ENCODE measurements around the gene SOX18.
"Not testable (repeated sequence)": the region's sequence is repeated elsewhere in the genome, so short reads cannot be mapped to it uniquely, and the experiment has no call there.

The SOX18 gene

DNA sequence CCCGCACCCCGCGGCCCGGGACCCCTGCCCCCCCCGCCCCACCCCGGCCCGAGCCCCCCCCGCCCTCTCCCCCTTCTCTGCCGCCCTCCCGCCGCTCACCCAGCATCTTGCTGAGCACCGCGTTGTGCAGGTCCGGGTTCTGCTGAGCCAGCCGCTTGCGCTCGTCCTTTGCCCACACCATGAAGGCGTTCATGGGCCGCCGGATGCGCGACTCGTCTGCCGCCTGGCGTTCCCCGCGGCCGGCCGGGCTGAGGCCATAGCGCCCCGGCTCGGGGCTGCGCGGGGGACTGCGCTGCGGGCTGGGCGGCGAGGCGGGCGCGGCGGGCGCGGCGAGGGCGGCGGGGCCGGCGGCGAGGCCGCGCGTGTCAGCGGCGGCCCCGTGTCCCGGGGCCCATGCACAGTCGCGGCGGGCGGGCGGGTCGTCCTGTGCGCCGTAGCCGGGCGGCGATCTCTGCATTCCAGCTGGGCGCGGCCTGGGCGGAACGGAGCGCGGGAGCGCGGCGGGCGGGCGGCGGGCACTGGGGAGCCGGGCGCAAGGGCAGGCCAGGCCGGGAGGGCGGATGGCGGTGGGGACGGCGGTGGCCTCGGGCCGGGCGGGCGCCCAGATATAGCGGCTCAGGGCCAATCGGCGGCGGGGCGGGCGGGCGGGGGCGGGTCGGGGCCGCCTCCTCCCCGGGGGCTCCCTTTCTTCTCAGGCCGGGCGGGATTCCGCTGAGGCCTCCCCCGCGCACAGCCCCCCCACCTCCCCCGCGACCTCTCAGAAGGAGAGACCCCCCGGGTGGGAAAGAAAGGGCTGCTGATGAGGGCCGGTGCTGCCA, at the start of gene SOX18:
SOX18 (minus strand) TSS at position 580 of the 818 bp plus-strand sequence; CDS start at position 457, 123 bp downstream.
- no peak for DNase-seq (ENCODE audit: low spot score)

DNA sequence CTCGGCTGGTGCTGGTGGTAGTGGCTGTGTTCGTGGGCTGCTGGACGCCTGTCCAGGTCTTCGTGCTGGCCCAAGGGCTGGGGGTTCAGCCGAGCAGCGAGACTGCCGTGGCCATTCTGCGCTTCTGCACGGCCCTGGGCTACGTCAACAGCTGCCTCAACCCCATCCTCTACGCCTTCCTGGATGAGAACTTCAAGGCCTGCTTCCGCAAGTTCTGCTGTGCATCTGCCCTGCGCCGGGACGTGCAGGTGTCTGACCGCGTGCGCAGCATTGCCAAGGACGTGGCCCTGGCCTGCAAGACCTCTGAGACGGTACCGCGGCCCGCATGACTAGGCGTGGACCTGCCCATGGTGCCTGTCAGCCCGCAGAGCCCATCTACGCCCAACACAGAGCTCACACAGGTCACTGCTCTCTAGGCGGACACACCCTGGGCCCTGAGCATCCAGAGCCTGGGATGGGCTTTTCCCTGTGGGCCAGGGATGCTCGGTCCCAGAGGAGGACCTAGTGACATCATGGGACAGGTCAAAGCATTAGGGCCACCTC, 49.1 kb upstream of the SOX18 start:
- DNase-seq (ENCODE audit: low spot score) = no peak

DNA sequence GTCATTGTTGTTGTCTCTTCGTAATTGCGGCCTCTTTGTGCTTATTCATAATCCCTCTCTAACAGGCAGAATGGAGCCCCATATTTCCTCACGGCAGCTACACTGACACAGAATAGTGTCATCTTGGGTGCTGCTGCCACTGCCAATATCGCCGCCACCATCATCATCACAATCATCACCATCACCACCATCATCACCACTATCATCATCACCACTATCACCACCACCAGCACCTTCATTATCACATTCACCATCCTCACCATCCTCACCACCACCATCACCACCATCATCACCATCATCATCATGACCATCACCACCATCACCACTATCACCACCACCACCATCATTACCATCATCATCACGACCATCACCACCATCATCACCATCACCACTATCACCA, 47.1 kb upstream of the SOX18 start:
- DNase-seq (ENCODE audit: low spot score) = no peak

DNA sequence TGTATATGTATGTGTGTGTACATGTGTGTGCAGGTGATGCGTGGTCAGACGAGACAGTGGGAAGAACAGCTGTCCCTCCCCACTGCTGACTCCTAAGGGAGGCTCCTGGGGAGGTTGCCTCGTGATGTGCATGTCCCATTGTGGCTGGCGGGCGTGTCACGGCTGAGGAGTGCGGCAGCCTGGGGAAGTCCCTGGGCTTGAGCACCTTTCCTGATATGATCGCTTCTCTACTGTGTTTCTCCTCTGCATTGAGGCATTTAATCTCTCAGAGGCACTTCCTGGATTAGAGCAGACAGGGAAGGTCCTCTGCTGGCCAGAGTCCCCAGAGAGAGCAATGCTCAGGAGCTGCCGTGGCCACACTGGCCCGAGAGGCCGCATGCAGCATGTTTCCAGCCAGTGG, 46.5 kb upstream of the SOX18 start:
- no peak for DNase-seq (ENCODE audit: low spot score)

DNA sequence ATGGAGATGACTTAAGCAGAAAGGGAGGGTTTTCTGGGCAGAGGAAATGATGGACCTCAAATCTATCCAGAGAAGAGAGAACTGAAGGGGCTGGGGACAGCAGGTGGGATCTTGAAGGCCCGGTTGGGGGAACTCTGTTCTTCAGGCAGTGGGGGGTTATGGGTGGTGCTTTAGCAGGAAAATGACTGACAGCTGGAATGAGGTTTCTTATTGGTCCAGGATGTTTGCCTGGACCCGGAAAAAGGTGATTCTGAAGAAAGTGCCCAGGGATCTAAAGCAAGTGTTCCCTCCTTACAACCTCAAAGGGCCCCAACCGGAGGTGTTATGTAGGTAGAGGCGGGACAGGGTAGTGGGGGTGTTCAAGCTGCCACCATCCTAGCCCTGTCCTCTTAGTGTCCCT, 46.0 kb upstream of the SOX18 start:
- DNase-seq (ENCODE audit: low spot score) = no peak

DNA sequence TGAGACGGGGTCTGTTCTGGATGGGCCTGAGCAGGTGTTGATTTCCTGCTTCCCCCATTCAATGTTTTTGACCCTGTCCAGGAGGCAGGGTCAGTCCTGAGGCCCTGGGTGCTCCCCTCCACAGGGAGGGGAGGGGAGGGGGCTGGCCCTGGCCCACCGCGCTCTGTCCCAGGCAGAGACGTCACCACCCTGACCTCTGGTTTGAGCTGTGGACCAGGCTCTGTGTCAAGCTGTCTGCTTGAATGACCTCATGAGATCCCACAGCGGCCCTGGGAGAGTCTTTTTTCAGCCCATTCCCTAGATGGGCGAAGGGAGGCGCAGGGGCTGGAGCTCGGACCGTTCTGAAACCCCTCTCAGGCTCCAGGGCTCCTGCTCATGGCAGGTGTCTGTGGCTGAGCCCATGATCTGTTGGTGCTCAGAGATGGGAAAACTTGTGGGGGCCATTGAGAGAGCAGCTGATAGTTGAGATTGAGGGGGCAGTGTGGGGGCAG, 43.6 kb upstream of the SOX18 start:
- DNase-seq (ENCODE audit: low spot score) = no peak

DNA sequence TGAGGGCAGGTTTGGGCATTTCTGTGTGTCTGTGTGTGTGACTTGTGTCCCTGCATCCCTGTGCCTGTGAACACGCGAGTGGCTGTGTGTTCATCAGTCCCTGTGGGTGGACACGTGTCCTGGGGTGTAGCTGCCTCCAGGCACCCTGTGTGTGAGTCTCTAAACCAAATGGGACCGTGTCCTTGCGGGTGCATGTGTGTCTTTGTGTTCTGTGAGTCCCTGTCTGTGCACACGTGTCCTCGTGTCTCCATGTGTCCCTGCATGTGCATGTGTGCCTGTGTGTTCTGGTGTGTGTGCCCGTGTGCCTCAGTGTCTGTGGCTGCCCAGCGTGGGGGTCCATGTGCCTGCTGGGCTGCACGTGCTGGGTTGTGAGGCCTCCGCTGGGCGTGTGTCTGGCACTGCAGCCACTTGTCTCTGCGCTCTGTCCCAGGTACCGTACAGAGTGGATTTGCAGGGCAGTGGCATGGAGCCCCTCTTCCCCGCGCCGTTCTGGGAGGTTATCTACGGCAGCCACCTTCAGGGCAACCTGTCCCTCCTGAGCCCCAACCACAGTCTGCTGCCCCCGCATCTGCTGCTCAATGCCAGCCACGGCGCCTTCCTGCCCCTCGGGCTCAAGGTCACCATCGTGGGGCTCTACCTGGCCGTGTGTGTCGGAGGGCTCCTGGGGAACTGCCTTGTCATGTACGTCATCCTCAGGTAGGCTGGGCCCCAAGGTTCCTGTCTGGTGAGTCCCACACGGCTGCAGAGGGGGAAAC, 43.0 kb upstream of the SOX18 start:
- DNase-seq (ENCODE audit: low spot score) = no peak

DNA sequence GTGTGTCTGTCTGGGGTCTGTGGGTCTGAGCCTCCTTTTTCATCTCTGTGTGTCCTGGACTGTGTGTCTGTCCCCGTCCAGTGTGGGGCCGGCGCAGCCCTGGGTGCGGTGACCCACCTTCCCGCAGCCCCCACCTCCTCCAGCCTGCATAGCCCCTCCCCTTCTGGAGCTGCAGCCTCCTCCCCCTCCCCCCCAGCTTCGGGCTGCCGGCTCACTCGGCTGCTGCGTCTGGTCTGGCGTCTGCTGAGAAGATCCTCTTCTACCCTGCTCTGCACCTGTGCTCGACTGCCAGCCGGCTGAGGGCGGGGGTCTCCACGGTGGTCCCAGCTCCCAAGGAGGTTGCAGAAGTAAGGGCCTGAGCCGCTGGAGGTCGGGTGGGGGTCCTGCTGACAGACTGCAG, 42.3 kb upstream of the SOX18 start:
- no peak for DNase-seq (ENCODE audit: low spot score)

DNA sequence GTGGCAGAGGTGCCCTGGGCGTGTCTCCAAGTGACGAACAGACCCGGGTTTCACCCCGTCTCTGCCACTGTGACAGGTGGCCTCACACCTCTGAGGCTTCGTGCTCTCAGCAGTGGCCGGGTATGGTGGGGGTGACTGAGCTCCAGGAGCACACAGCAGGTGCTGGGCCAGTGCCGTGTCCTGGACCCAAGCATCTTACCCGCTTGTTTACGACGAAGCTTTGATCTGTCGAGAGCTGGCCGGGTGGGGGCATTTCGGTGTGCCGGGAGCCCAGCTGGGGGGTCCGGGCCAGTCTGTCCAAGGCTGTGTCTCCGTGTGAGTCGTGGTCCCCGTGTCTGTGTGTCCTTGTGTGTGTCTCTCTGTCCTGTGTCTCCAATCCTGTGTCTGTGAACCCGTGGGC, 41.9 kb upstream of the SOX18 start:
- DNase-seq (ENCODE audit: low spot score) = no peak

DNA sequence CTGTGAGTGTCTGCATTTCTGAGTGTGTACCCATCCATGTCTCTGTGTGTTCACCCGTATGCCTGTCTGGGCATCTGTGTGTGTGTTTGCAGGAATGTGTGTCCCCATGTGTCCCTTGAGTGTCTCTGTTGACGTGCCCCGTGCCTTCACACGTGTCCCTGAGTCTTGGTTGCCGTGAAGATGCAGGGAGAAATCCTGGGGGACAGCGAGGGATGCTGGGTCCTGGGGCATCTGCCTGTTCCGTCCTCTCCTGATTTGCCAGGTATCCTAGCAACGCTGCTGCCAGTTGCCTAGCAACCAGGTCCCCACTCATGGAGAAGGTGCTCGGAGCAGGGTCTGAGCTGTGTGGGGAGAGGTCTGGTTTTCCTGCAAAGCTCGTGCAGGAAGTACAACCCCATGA, 40.7 kb upstream of the SOX18 start:
- DNase-seq (ENCODE audit: low spot score) = no peak

DNA sequence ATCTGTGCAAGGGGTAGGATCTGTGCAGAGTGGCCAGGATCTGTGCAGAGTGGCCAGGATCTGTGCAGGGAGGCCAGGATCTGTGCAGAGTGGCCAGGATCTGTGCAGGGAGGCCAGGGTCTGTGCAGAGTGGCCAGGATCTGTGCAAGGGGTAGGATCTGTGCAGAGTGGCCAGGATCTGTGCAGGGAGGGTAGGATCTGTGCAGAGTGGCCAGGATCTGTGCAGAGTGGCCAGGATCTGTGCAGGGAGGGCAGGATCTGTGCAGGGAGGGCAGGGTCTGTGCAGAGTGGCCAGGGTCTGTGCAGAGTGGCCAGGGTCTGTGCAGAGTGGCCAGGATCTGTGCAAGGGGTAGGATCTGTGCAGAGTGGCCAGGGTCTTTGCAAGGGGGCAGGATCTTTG, 39.1 kb upstream of the SOX18 start:
- DNase-seq (ENCODE audit: low spot score) = not testable (repeated sequence)

DNA sequence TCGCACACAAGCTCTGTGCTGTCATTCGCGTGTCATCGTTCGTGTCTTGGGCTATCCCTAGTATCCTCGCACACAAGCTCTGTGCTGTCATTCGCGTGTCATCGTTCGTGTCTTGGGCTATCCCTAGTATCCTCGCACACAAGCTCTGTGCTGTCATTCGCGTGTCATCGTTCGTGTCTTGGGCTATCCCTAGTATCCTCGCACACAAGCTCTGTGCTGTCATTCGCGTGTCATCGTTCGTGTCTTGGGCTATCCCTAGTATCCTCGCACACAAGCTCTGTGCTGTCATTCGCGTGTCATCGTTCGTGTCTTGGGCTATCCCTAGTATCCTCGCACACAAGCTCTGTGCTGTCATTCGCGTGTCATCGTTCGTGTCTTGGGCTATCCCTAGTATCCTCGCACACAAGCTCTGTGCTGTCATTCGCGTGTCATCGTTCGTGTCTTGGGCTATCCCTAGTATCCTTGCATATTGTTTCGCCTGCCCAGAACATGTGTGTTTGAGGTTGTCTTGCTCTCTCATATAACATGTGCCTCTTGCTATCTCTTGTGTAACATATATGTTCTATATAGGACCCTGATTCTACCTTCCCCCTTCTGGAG, 37.9 kb upstream of the SOX18 start:
- DNase-seq (ENCODE audit: low spot score) = not testable (repeated sequence)

DNA sequence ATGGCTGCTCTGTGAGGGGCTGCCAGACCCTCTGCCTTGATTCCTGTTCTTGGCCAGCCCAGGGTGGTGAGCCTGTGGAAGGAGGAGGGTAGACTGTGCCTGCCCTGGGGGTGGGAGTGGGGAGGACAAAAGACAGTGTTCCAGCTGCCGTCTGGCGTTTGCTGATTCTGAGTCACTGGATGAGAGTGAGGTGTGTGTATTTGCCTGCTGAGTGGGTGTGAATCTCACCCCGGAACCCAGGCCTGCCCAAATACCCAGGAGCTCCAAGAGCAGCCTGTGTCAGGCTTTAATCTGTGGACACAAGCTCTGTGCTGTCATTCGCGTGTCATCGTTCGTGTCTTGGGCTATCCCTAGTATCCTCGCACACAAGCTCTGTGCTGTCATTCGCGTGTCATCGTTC, 37.4 kb upstream of the SOX18 start:
- DNase-seq (ENCODE audit: low spot score) = no peak

DNA sequence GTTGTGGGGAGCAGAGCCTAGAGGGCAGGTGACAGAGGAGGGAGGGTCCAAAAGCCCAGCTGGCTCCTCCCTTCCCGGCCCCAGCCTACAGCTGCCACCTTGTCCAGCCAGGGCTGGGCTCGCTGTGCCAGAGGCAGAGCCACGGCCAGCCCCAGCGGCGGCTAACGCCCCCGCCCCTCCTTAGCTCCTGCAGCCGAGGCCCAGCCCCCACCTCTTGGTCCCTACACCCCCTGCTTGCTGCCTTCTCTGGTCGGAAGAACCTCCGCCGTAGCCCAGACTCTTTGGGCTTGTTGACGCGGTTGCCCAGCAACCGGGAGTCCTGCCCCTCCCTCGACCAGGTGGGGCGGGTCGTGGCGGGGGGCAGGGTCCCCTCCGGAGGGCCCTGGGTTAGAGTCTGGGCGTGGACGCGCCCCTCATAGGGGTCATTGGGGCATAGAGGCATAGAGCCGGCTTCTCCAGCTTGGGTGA, 35.3 kb upstream of the SOX18 start:
- no peak for DNase-seq (ENCODE audit: low spot score)

DNA sequence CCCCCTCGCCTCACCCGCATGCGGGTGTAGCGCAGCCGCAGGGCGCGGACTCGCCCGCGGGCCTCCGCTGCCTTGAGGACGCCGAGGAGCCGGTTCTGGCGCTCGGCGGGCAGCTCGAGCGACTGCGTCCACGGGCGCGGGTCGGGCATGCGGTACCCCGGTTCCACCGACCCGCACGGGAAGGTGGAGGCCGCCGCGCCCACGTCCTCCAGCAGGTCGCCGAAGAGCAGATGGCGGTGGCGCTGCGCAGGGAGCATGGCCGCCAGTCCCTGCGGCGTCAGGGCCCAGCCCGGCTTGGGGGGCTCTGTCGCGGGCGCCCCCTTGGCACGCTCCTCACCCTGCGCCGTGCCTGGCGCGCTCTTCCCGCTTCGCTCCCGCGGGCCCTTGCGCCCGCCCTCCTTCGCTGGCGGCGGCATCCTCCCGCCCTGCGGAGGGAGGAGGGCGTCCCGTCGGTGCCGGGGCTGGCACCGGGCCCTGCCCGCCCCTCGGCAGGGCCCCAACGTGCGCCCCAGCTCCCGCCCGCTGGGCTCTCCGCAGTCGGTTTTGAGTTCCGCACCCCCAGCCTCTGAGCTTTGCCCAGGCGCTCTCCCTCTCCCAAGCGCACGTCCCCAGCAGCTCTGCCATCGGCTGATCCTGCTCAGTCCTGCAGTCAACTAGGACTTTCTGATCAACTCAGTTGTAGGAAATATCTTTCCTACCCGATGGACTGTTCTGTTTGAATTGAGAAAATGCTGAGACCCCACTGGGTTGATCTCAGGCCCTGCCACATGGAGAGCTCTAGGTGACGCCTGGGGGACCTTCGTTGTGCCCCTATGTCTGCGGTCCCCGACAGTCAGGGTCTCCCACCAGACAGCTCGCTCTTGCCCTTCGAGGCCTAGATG, 34.6 kb upstream of the SOX18 start, which contains the start of gene LKAAEAR1:
LKAAEAR1 (minus strand) TSS at position 595 of the 881 bp plus-strand sequence; CDS start at position 416, 179 bp downstream.
- no peak for DNase-seq (ENCODE audit: low spot score)

DNA sequence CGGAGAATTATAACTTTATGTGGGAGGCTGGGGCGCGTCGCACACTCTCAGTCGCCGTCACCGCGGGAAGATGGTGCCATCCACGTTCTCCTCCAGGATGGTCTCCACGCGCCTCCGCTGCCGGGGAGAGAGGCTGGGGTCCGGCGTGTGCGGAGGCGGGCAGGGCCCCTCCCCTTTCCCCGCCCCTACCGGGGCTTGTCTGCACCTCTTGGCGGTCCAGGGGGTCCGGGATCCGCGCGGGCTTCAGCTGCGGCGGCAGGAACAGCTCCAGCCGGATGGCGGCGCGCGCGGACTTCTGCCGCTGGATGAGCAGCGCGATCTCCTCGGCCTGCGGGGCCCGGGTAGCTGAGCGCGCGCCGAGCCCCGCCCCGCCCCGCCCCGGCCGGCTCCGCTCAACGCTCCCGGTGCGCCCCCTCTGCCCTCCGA, 34.0 kb upstream of the SOX18 start:
- peak; percentile 60 for DNase-seq (ENCODE audit: low spot score)

DNA sequence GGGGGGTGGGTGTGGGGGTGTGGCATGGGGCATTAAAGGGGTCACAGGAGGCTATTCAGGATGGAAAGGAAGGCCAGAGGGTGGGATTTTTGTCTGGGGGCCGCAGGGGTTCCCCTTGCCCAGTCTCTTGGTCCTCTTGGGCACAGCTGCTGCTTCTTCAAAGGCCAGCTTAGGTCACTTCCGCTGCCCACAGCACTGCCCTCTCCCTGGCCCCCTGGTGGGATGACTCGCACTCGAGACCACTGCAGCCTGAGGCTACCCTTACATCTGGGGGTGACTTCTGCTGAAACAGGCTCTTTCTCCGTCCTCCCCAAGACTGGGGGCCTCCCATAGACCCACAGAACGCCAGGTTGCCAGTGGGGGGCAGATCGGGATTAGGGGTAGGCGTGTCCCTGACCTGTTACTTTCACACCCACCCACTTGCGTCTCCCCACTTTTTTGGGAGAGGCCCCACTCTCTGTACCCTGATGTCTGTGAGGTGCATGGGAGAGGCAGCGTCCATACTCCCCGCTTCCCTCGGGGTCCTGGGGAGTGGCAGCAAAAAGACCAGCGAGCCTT, 33.5 kb upstream of the SOX18 start:
- DNase-seq (ENCODE audit: low spot score) = no peak

DNA sequence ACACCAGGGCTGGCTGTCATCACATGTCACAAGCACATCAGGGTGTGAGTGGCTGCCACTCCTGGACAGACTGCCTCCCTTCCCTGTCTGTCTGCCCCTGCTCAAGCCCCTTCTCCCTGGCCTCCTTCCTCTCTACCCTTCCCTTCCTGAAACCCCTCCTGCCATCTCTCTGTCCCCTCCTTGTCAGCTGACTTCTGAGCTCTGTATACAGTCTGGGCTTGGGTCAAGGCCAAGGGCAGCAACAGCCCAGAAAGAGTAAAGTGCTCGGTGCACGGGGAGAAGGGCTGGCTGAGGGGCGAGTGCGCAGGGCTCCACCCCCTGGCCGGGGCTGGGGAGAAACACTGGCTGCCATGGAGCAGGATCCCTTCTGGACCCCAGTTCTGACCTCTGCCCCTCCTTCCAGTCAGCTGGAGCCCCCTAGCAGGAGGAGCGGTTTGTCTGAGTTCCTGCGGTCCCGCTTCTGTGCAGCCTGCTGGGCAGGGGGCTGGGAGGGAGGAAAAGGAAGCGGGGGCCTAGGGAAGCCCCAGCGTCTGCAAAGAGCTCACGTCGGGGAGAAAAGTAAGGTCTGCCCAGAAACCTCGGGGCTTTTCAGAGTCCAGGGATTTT, 32.8 kb upstream of the SOX18 start:
- no peak for DNase-seq (ENCODE audit: low spot score)

DNA sequence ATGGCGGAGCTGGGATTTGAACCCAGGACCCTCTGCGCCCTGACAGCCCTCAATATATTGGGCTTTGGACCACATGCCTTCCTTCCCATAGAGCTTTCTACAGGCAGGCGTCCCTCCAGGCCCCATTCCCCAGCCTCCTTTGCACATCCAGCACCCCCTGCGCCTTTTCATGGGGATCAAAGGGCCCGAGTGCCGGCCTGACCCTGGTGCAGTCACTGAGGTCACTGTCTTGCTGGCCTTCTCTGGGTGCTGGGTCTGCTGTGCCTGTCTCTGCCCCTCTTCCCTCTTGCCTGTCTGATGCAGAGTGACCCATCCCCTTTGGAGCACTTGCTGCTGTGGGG, 32.2 kb upstream of the SOX18 start:
- DNase-seq (ENCODE audit: low spot score) = no peak

DNA sequence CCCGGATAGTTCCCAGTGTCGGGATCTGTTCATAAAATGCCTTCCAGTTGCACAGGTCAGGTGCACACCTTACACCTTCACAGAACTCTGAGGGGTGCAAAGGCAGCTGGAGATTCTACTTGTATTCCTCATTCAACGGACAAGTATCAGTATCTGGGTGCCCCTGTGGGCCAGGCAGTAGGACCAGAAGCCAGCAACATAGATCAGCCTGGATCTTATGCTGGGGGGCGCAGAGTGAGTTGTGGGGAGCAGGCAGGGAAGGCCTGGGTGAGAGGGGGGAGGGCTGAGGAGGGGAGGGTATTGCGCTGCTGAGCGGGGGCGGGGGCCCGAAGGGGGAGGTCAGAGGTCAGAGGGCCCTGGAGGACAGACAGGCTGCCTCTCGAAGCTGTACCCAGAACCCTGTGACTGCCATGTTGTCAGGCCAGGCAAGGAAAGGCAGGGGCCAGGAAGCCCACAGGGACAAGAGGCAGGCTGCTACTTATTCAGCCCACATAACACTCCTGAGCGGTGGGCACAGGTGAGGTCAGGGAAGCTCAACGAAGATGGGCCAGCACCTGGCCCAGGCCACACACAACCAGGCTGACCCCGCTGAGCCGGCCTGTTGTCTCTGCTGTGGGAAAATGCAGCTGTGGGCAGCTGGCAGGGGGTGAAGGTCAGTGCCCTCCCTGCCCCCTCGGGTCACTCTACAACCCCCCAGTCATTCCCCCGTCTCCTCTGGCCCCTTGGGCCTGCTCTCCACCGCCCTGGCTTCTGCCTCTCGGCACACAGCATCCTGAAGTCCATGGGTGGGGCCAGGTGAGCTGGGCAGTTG, 31.6 kb upstream of the SOX18 start:
- DNase-seq (ENCODE audit: low spot score) = no peak

All from CD4-positive, alpha-beta T cell treated with Interleukin-15 for 4 hours (primary cell).